IMR-90 (cell line): ENCODE data around the gene TMEM256.

Experiments used
- CTCF ChIP-seq: conservative IDR thresholded peaks from 2 replicates; pipeline ENCODE4 v1.5.1; 2012; ENCODE audit warnings: mild to moderate bottlenecking, low read depth, low read length, improper control_type of control experiment
- FOS ChIP-seq: fragments of 150-350 bp; IDR thresholded peaks from 2 replicates; pipeline ENCODE4 v1.6.1; 2016; ENCODE audit warnings: low read depth, low read length
- MXI1 ChIP-seq: IDR thresholded peaks from 2 replicates; pipeline ENCODE4 v1.6.1; 2012; ENCODE audit warnings: low read depth, mild to moderate bottlenecking, low read length, moderate library complexity, borderline replicate concordance
- NFE2L2 ChIP-seq: fragments of 150-350 bp; IDR thresholded peaks from 2 replicates; pipeline ENCODE4 v1.6.1; 2016; ENCODE audit warnings: low read depth, mild to moderate bottlenecking, low read length
- POLR2A ChIP-seq: IDR thresholded peaks from 2 replicates; pipeline ENCODE4 v1.6.1; 2012; ENCODE audit warnings: mild to moderate bottlenecking, low read depth, low read length
- RAD21 ChIP-seq: IDR thresholded peaks from 2 replicates; pipeline ENCODE4 v1.6.1; 2012; ENCODE audit warnings: low read length, improper control_type of control experiment
- RFX5 ChIP-seq: IDR thresholded peaks from 2 replicates; pipeline ENCODE4 v1.8.0; 2012; ENCODE audit warnings: low read depth, mild to moderate bottlenecking, low read length, moderate library complexity
- SMC3 ChIP-seq: fragments of 150-350 bp; IDR thresholded peaks from 2 replicates; pipeline ENCODE4 v1.6.1; 2016; ENCODE audit warnings: low read depth, mild to moderate bottlenecking, antibody characterized with exemption, low read length, moderate library complexity
- USF2 ChIP-seq: fragments of 150-350 bp; IDR thresholded peaks from 2 replicates; pipeline ENCODE4 v1.6.1; 2017; ENCODE audit warnings: mild to moderate bottlenecking, antibody characterized with exemption, low read length, low read depth

- TF ChIP-seq MXI1 (no peak), CTCF (no peak), USF2 (no peak), POLR2A (peak; percentile 86), FOS (no peak), NFE2L2 (no peak), RFX5 (no peak), RAD21 (no peak), SMC3 (no peak)
Observed at GRCh38 chr17:7404737-7405349, 946 bp upstream of the TMEM256 start.
